Dermis lymphatic vessel endothelial cell (primary cell): ENCODE measurements around the gene EIF3A. TPM values are rescaled to one million over a fixed set of nuclear protein-coding genes. Genes with fewer than 3 reads are reported as not detected.

Experiments
- total RNA-seq: library from RNA; depleted of rRNA; stranded (reverse); fragments of >200 nt; gene quantifications from 2 replicates; pipeline ENCODE4 v1.2.1, GENCODE V29; 2014

Gene EIF3A, protein sequence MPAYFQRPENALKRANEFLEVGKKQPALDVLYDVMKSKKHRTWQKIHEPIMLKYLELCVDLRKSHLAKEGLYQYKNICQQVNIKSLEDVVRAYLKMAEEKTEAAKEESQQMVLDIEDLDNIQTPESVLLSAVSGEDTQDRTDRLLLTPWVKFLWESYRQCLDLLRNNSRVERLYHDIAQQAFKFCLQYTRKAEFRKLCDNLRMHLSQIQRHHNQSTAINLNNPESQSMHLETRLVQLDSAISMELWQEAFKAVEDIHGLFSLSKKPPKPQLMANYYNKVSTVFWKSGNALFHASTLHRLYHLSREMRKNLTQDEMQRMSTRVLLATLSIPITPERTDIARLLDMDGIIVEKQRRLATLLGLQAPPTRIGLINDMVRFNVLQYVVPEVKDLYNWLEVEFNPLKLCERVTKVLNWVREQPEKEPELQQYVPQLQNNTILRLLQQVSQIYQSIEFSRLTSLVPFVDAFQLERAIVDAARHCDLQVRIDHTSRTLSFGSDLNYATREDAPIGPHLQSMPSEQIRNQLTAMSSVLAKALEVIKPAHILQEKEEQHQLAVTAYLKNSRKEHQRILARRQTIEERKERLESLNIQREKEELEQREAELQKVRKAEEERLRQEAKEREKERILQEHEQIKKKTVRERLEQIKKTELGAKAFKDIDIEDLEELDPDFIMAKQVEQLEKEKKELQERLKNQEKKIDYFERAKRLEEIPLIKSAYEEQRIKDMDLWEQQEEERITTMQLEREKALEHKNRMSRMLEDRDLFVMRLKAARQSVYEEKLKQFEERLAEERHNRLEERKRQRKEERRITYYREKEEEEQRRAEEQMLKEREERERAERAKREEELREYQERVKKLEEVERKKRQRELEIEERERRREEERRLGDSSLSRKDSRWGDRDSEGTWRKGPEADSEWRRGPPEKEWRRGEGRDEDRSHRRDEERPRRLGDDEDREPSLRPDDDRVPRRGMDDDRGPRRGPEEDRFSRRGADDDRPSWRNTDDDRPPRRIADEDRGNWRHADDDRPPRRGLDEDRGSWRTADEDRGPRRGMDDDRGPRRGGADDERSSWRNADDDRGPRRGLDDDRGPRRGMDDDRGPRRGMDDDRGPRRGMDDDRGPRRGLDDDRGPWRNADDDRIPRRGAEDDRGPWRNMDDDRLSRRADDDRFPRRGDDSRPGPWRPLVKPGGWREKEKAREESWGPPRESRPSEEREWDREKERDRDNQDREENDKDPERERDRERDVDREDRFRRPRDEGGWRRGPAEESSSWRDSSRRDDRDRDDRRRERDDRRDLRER (N-terminal part only)
- 94.1 and 124 TPM in 2 replicates for total RNA-seq

DNA sequence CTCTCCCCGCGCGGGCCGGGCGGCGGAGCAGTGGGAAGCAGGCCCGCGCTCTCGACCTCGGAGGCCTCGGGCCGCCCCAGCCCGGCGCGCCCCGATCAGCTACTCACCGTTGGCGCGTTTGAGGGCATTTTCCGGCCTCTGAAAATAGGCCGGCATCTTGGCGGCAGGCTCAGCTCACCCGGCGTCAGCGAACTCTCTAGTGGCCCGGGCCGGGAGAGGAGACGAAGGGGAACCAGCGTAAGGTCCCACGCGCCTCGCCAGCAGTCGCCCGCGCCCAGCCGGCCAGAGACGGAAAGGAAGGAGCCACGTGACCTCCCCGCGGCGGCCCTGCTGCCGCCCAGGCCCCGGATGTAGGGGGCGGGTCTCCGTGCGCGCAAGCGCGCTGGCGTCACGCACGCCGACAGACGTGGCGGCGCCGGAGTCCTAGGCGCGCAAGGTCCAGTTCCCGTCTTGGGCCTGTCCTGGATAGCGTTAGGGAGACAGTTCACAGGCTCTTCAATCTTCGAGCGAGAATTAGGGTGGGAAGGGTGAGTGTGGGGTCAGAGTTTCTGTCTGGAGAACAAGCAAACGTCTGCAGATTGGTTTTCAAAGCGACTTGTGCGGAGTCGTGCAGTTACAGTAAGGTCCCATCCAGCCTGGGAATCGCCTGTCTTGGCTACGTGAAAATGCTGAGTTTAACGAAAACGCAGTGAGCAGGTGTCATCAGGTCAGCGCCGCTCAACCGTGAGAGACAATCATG is at the start of gene EIF3A:
TSS of gene EIF3A (minus strand) at position 297 of the 739 bp plus-strand sequence. CDS start at position 156, 141 bp downstream.

DNA sequence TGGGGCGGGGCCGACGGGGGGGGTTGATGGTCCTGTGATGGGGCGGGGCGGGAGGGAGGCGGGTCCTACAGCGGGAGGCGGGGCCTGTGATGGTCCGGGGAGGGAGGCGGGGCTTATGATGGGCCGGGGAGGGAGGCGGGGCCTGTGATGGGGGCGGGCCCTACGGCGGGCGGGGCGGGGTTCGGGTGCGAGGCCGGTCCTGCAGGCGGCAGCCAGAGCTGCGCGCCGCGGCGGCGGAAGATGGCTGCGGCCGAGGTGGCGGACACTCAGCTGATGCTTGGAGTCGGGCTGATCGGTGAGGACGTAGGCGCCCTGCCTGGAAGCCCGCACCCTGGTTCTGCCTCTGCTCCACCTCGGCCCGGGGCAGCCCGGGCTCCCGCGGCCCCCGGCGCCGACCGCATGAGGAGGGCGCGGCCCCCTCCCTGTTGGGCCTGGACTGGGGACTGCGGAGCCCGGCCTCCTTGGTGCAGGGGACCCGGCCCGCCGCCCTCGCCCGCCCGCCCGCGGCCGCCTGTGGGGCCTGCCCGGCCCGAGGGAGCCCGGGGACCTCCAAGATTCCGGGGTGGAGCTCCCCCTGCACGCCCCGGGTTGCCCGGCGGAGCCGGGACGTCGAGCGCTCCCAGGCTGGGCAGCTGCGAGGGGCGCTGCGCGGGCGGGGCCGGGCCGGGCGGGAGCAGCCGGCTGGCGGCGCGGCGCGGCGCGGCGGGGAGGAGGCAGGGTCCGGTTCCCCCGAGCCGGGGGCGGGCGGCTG is 23.5 kb upstream of the EIF3A start, which contains the start of gene DENND10:
TSS of gene DENND10 (plus strand) at position 211 of the 751 bp plus-strand sequence. CDS start at position 241, 30 bp downstream.

DNA sequence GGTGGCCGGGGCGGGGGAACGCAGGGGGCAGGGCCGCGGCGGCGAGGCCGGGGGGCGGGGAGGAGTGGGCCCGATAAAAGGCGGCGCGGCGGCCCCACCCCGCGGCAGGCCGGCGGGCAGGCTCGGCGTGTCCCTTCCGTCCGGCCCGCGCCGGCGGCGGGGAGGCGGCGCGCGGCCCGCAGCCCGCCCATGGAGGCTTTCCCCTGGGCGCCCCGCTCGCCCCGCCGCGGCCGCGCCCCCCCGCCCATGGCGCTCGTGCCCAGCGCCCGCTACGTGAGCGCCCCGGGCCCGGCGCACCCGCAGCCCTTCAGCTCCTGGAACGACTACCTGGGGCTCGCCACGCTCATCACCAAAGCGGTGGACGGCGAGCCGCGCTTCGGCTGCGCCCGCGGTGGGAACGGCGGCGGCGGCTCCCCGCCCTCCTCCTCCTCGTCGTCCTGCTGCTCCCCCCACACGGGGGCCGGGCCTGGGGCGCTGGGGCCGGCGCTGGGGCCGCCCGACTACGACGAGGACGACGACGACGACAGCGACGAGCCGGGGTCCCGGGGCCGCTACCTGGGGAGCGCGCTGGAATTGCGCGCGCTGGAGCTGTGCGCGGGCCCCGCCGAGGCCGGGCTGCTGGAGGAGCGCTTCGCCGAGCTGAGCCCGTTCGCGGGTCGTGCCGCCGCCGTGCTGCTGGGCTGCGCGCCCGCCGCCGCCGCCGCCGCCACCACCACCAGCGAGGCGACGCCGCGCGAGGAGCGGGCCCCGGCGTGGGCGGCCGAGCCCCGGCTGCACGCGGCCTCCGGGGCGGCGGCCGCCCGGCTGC is 50.8 kb downstream of the EIF3A start, which contains the start of gene NANOS1:
TSS of gene NANOS1 (plus strand) at position 102 of the 808 bp plus-strand sequence. CDS start at position 190, 88 bp downstream.

Other genes starting within 250 kb of the EIF3A start
- gene NANOS1, start 51.1 kb downstream of the EIF3A start, total RNA-seq: 0.43 and 0.54 TPM in 2 replicates
- 60.2 and 75.1 TPM in 2 replicates for gene DENND10, start 23.3 kb upstream of the EIF3A start, total RNA-seq
- 8.2 and 11.7 TPM in 2 replicates for gene SFXN4, start 84.9 kb upstream of the EIF3A start, total RNA-seq
- 177 and 201 TPM in 2 replicates for gene PRDX3, start 98.0 kb upstream of the EIF3A start, total RNA-seq
- 31.2 and 43.1 TPM in 2 replicates for gene GRK5, start 126.8 kb upstream of the EIF3A start, total RNA-seq